Measurements from ENCODE around the gene FAM210A.

Gene FAM210A

GRCh38 chr18:13688191-13689136 lies 37.9 kb downstream of the FAM210A start:
- Histone ChIP-seq H4K20me1 (ENCODE audit: insufficient read depth, low read length) (peaks cover 24% of the 10 kb centered on the region), H3K79me2 (ENCODE audit: insufficient read depth, low read length) (peaks cover 83% of the 10 kb centered on the region), H2AFZ (ENCODE audit: low read depth, low read length) (no peak overlapping the region), H3K27me3 (ENCODE audit: insufficient read depth, low read length, poor library complexity) (no peaks in the 10 kb centered on the region), H3K4me1 (ENCODE audit: insufficient read depth, low read length) (no peaks in the 10 kb centered on the region), H3K36me3 (ENCODE audit: insufficient read depth, low read length) (no peaks in the 10 kb centered on the region), H3K9me3 (ENCODE audit: insufficient read depth, low read length, severe bottlenecking) (no peaks in the 10 kb centered on the region), H3K27ac (ENCODE audit: low read length) (no peak overlapping the region), H3K9ac (ENCODE audit: low read depth, low read length) (no peak overlapping the region), H3K4me3 (ENCODE audit: low read depth in 1 of 2, low read length in 2 of 2) (no peak overlapping the region), H3K4me2 (ENCODE audit: insufficient read depth, low read length) (no peak overlapping the region)
- TF ChIP-seq CTCF (IDR thresholded peaks at IDR 0.05; ENCODE audit: borderline replicate concordance, extremely low read depth, low read length, poor library complexity, severe bottlenecking) (no peak), EZH2 (IDR thresholded peaks at IDR 0.05; ENCODE audit: borderline replicate concordance, low read depth, low read length, severe bottlenecking) (no peak)
- no peak for DNase-seq
- ATAC-seq (ENCODE audit: insufficient read depth, low read depth) = 0 out of 3 replicates have a peak, but pooled peaks have one; percentile 7

GRCh38 chr18:13684546-13684945 lies 41.8 kb downstream of the FAM210A start:
- Histone ChIP-seq H3K79me2 (ENCODE audit: insufficient read depth, low read length) (peaks cover 84% of the 10 kb centered on the region), H3K27me3 (ENCODE audit: insufficient read depth, low read length, poor library complexity) (no peaks in the 10 kb centered on the region), H3K9me3 (ENCODE audit: insufficient read depth, low read length, severe bottlenecking) (no peaks in the 10 kb centered on the region), H3K9ac (ENCODE audit: low read depth, low read length) (no peak overlapping the region), H2AFZ (ENCODE audit: low read depth, low read length) (no peak overlapping the region), H4K20me1 (ENCODE audit: insufficient read depth, low read length) (peaks cover 24% of the 10 kb centered on the region; the same call in 1 of the 2 replicates), H3K4me2 (ENCODE audit: insufficient read depth, low read length) (no peak overlapping the region), H3K4me3 (ENCODE audit: low read depth in 1 of 2, low read length in 2 of 2) (no peak overlapping the region), H3K36me3 (ENCODE audit: insufficient read depth, low read length) (peaks cover 13% of the 10 kb centered on the region; the same call in 1 of the 2 replicates), H3K27ac (ENCODE audit: low read length) (no peak overlapping the region), H3K4me1 (ENCODE audit: insufficient read depth, low read length) (no peaks in the 10 kb centered on the region)
- TF ChIP-seq CTCF (IDR thresholded peaks at IDR 0.05; ENCODE audit: borderline replicate concordance, extremely low read depth, low read length, poor library complexity, severe bottlenecking) = no peak
- no peak for TF ChIP-seq EZH2 (IDR thresholded peaks at IDR 0.05; ENCODE audit: borderline replicate concordance, low read depth, low read length, severe bottlenecking)
- ATAC-seq (ENCODE audit: insufficient read depth, low read depth) (no peak), DNase-seq (no peak)

GRCh38 chr18:13681701-13682100 lies 44.7 kb downstream of the FAM210A start:
- TF ChIP-seq EZH2 (IDR thresholded peaks at IDR 0.05; ENCODE audit: borderline replicate concordance, low read depth, low read length, severe bottlenecking) (no peak), CTCF (IDR thresholded peaks at IDR 0.05; ENCODE audit: borderline replicate concordance, extremely low read depth, low read length, poor library complexity, severe bottlenecking) (no peak)
- Histone ChIP-seq H3K36me3 (ENCODE audit: insufficient read depth, low read length) (peaks cover 17% of the 10 kb centered on the region; the same call in 1 of the 2 replicates), H3K27me3 (ENCODE audit: insufficient read depth, low read length, poor library complexity) (no peaks in the 10 kb centered on the region), H3K4me2 (ENCODE audit: insufficient read depth, low read length) (no peak overlapping the region), H3K4me1 (ENCODE audit: insufficient read depth, low read length) (no peaks in the 10 kb centered on the region), H3K79me2 (ENCODE audit: insufficient read depth, low read length) (peaks cover 70% of the 10 kb centered on the region), H4K20me1 (ENCODE audit: insufficient read depth, low read length) (peaks cover 11% of the 10 kb centered on the region; the same call in 1 of the 2 replicates), H3K9me3 (ENCODE audit: insufficient read depth, low read length, severe bottlenecking) (no peaks in the 10 kb centered on the region), H2AFZ (ENCODE audit: low read depth, low read length) (no peak overlapping the region), H3K27ac (ENCODE audit: low read length) (no peak overlapping the region), H3K4me3 (ENCODE audit: low read depth in 1 of 2, low read length in 2 of 2) (no peak overlapping the region), H3K9ac (ENCODE audit: low read depth, low read length) (no peak overlapping the region)
- DNase-seq (no peak), ATAC-seq (ENCODE audit: insufficient read depth, low read depth) (no peak)

Measured in DND-41 (cell line).